ENCODE measurements around the gene NHLRC4.

Gene NHLRC4

GRCh38 chr16:555528-556473 lies 11.0 kb upstream of the NHLRC4 start:
- TF ChIP-seq, protein P1, sequence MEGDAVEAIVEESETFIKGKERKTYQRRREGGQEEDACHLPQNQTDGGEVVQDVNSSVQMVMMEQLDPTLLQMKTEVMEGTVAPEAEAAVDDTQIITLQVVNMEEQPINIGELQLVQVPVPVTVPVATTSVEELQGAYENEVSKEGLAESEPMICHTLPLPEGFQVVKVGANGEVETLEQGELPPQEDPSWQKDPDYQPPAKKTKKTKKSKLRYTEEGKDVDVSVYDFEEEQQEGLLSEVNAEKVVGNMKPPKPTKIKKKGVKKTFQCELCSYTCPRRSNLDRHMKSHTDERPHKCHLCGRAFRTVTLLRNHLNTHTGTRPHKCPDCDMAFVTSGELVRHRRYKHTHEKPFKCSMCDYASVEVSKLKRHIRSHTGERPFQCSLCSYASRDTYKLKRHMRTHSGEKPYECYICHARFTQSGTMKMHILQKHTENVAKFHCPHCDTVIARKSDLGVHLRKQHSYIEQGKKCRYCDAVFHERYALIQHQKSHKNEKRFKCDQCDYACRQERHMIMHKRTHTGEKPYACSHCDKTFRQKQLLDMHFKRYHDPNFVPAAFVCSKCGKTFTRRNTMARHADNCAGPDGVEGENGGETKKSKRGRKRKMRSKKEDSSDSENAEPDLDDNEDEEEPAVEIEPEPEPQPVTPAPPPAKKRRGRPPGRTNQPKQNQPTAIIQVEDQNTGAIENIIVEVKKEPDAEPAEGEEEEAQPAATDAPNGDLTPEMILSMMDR (IDR thresholded peaks at IDR 0.05; ENCODE audit: borderline replicate concordance, insufficient read depth, low read depth, low read length): no peak
- H3K4me3 ChIP-seq (ENCODE audit: low read depth, low read length): no peak overlapping the region

GRCh38 chr16:556474-557173 lies 10.2 kb upstream of the NHLRC4 start:
- H3K4me3 ChIP-seq (ENCODE audit: low read depth, low read length): no peak overlapping the region
- TF ChIP-seq, protein P1 (IDR thresholded peaks at IDR 0.05; ENCODE audit: borderline replicate concordance, insufficient read depth, low read depth, low read length): no peak

DNA sequence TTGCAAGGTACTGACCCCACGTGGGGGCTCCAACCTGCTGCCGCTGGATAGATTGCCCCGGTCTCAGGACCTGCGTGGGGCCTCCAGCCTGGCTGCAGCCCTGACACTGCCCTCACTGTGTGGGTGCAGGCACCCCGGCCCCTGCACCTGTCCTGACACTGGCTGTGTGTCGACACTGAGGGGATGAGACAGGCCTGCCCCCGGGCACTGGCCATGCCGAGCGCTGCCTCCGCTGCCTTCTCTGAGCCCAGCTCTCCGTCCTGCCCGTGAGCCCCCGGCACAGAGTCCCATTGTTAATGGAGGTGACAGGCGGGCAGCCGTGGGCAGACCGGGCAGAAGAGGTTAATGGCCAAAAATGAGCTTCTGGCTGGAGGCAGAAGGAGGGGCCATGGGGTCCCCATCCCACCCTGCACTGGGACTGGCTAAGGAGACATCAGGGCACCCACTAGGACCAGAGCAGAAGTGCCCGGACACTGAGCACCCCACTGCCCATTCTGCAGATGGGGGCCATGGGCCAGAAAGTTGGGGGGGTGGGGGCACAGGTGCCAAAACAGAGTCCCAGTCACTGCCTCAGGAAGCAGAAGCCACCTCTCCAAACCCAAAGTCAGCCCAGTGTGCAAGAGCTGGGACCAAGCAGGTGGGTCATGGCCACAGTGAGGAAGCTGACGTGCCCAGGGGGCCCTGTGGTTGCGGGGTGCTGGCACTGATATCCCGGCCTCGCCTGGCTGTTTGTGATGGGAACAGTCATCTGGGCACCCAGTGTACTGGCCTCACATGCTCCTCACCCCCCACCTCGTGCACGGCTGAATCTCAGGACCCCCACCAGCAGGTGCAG lies 9.1 kb upstream of the NHLRC4 start:
- TF ChIP-seq, protein P1 (IDR thresholded peaks at IDR 0.05; ENCODE audit: borderline replicate concordance, insufficient read depth, low read depth, low read length): no peak
- no peak overlapping the region for H3K4me3 ChIP-seq (ENCODE audit: low read depth, low read length)

- TF ChIP-seq, protein P1 (IDR thresholded peaks at IDR 0.05; ENCODE audit: borderline replicate concordance, insufficient read depth, low read depth, low read length): no peak
- no peak overlapping the region for H3K4me3 ChIP-seq (ENCODE audit: low read depth, low read length)
Measured at GRCh38 chr16:558298-559020, 8.3 kb upstream of the NHLRC4 start.

DNA sequence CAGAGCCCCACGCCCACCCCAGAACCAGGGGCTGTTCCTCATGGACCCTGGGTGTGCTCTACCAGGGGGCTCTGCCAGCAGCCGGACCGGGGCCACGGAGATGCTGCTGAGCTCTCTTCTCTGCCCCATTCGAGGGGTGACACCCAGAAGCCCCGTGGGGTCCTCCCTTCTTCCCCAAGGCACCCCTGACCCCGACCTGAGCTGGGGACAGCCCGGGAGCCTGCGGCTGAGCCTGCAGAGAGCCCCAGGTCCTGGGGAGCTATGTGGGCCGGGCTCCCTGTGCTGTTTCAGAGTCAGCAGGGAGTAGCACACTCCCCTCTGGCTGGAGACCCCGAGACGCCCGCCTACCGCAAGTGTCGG lies 7.8 kb upstream of the NHLRC4 start:
- TF ChIP-seq, protein P1 (IDR thresholded peaks at IDR 0.05; ENCODE audit: borderline replicate concordance, insufficient read depth, low read depth, low read length): no peak
- no peak overlapping the region for H3K4me3 ChIP-seq (ENCODE audit: low read depth, low read length)

DNA sequence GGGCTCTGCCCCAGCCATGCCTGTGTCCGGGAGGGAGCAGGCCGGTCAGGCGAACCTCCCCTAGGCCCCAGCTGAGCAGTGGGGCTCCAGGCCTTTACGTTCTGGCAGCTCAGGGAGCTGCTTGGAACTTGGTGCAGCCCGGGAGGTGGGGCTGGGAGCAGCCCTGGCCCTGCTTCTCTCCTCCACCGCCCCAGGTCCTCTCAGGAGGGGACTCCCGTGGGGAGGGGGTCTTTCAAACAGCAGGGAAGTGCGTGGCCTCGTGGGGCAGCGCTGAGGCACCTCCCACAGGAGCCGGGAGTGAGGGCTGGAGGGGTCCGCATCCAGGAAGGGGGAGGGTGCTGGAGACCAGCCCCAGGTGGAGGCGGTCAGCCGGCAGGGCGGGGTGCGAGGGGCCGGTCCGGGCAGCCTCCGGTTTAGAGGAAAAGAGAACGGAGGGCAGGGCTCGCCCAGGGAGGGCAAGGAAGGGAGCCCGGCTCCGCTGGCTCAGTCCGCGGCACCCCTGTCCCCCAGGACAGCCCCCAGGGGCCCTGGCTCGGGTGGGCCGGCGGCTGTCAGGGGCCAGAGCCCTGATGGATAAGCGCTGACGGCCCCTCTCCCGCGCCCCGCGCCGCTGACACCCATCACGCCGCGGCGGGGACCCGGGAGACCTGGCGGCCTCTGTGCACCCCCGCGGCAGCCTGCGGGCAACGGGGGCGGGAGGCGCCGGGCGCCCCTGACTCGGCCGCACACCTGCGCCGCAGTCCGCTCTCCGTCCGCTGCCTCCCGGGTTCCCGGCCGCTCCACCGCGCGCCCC lies 7.2 kb upstream of the NHLRC4 start:
- TF ChIP-seq, protein P1 (IDR thresholded peaks at IDR 0.05; ENCODE audit: borderline replicate concordance, insufficient read depth, low read depth, low read length): no peak
- no peak overlapping the region for H3K4me3 ChIP-seq (ENCODE audit: low read depth, low read length)

Measured in GM12875 (cell line).